Activated CD4-positive, alpha-beta memory T cell treated with anti-CD3 and anti-CD28 coated beads for 36 hours (primary cell): ENCODE data around the gene GON4L. TPM values are rescaled to one million over a fixed set of nuclear protein-coding genes. Genes with fewer than 3 reads are reported as not detected.
A peak's percentile ranks its signal among the peaks of the same experiment; 100 is the strongest.

Experiments
- CTCF ChIA-PET: fragments of 350-600 bp; sonication (Branson Sonifier 250); formaldehyde crosslinking; loops from one replicate; lab custom pipeline; 2021; ENCODE audit warnings: antibody characterized with exemption, inconsistent platforms; lab: Charles Lee
- POLR2A ChIA-PET: fragments of 350-600 bp; sonication (Branson Sonifier 250); formaldehyde crosslinking; loops from one replicate; lab custom pipeline; 2021; ENCODE audit warnings: antibody characterized with exemption; lab: Charles Lee
- DNase-seq: peaks from one replicate; pipeline ENCODE4 v3.0.0-alpha.2; 2020
- H3K27ac Mint-ChIP-seq: one replicate; pipeline ENCODE4 v1.8.0; 2021; ENCODE audit warnings: mixed read lengths
- H3K27me3 Mint-ChIP-seq: one replicate; pipeline ENCODE4 v1.8.0; 2021; ENCODE audit warnings: mixed read lengths
- H3K36me3 Mint-ChIP-seq: one replicate; pipeline ENCODE4 v1.8.0; 2021; ENCODE audit warnings: mixed read lengths
- H3K4me1 Mint-ChIP-seq: one replicate; pipeline ENCODE4 v1.8.0; 2021; ENCODE audit warnings: low read depth, mixed read lengths
- H3K4me3 Mint-ChIP-seq: one replicate; pipeline ENCODE4 v1.8.0; 2021; ENCODE audit warnings: mild to moderate bottlenecking, mixed read lengths
- H3K9me3 Mint-ChIP-seq: one replicate; pipeline ENCODE4 v1.8.0; 2021; ENCODE audit warnings: mixed read lengths
- intact Hi-C: fragments of 100-400 bp; cut with micrococcal nuclease; formaldehyde crosslinking; loops from one replicate; pipeline ENCODE4 v1.15.1; 2023
- total RNA-seq, 2 experiments: library from RNA; stranded (reverse); gene quantifications; one replicate each; pipeline ENCODE4 v1.2.3, GENCODE V29; 2021

GON4L gene
- total RNA-seq, 2 experiments from 2014 or later = 48.0 to 51.2 TPM

GRCh38 chr1:155892796-155893195 lies 35.8 kb upstream of the GON4L start:
- H3K27ac Mint-ChIP-seq = peak overlapping the region; percentile 59
- ChIA-PET CTCF (interaction anchor here (1.8 kb wide), 1 partner anchor 97 kb away, joined by 5 read pairs; no protein-coding TSS in a partner anchor), POLR2A (interaction anchor here (1.2 to 1.5 kb wide), 2 partner anchors 32 to 33 kb away, joined by 3 read pairs; partner anchors contain the start of gene SYT11)
- H3K9me3 Mint-ChIP-seq = no peaks in the 10 kb centered on the region
- H3K27me3 Mint-ChIP-seq = no peaks in the 10 kb centered on the region
- intact Hi-C loops = loop anchor here (5.0 kb wide), 1 partner anchor 35 kb away; the partner anchor contains the start of genes GON4L and SYT11
- peaks cover 9% of the 10 kb centered on the region for H3K36me3 Mint-ChIP-seq
- H3K4me3 Mint-ChIP-seq = no peak overlapping the region
- DNase-seq = no peak
- H3K4me1 Mint-ChIP-seq = peaks cover 14% of the 10 kb centered on the region

- POLR2A ChIA-PET = no interaction called here
- H3K27me3 Mint-ChIP-seq = no peaks in the 10 kb centered on the region
Measured at GRCh38 chr1:155890251-155890650, 33.2 kb upstream of the GON4L start.

GRCh38 chr1:155889566-155889965 lies 32.6 kb upstream of the GON4L start:
- Mint-ChIP-seq H3K27ac (no peak overlapping the region), H3K36me3 (no peaks in the 10 kb centered on the region), H3K27me3 (no peaks in the 10 kb centered on the region), H3K4me1 (peaks cover 13% of the 10 kb centered on the region), H3K9me3 (no peaks in the 10 kb centered on the region), H3K4me3 (no peak overlapping the region)
- no peak for DNase-seq
- POLR2A ChIA-PET = no interaction called here
- intact Hi-C loops = no loop called here
- CTCF ChIA-PET = no interaction called here

More at GRCh38 chr1:155890251-155890650, 33.2 kb upstream of the GON4L start:
- Mint-ChIP-seq H3K27ac (no peak overlapping the region), H3K4me3 (no peak overlapping the region), H3K36me3 (no peaks in the 10 kb centered on the region), H3K9me3 (no peaks in the 10 kb centered on the region), H3K4me1 (peaks cover 13% of the 10 kb centered on the region)
- no peak for DNase-seq
- CTCF ChIA-PET = no interaction called here
- intact Hi-C loops = loop anchor here (5.0 kb wide), 1 partner anchor 33 kb away; the partner anchor contains the start of genes GON4L and SYT11

GRCh38 chr1:155888481-155888880 lies 31.5 kb upstream of the GON4L start:
- ChIA-PET POLR2A (interaction anchor here (0.6 kb wide), 1 partner anchor 34 kb away, joined by 4 read pairs; no protein-coding TSS in a partner anchor), CTCF (no interaction called here)
- H3K4me3 Mint-ChIP-seq = no peak overlapping the region
- peaks cover 6% of the 10 kb centered on the region for H3K4me1 Mint-ChIP-seq
- H3K27me3 Mint-ChIP-seq = no peaks in the 10 kb centered on the region
- no peak for DNase-seq
- intact Hi-C loops = no loop called here
- no peaks in the 10 kb centered on the region for H3K9me3 Mint-ChIP-seq
- H3K27ac Mint-ChIP-seq = no peak overlapping the region
- H3K36me3 Mint-ChIP-seq = no peaks in the 10 kb centered on the region

GRCh38 chr1:155884982-155885381 lies 28.0 kb upstream of the GON4L start:
- POLR2A ChIA-PET = no interaction called here
- H3K27me3 Mint-ChIP-seq = no peaks in the 10 kb centered on the region
- H3K9me3 Mint-ChIP-seq = no peaks in the 10 kb centered on the region
- peaks cover 6% of the 10 kb centered on the region for H3K36me3 Mint-ChIP-seq
- no peaks in the 10 kb centered on the region for H3K4me1 Mint-ChIP-seq
- CTCF ChIA-PET = interaction anchor here (1.2 kb wide), 1 partner anchor 182 kb away, joined by 4 read pairs; no protein-coding TSS in a partner anchor
- DNase-seq = no peak
- intact Hi-C loops = no loop called here
- no peak overlapping the region for H3K4me3 Mint-ChIP-seq
- H3K27ac Mint-ChIP-seq = no peak overlapping the region

- POLR2A ChIA-PET = no interaction called here
- Mint-ChIP-seq H3K4me1 (no peaks in the 10 kb centered on the region), H3K9me3 (no peaks in the 10 kb centered on the region), H3K27ac (no peak overlapping the region), H3K4me3 (no peak overlapping the region), H3K27me3 (no peaks in the 10 kb centered on the region), H3K36me3 (peaks cover 6% of the 10 kb centered on the region)
- DNase-seq = no peak
- intact Hi-C loops = no loop called here
- CTCF ChIA-PET = interaction anchor here (1.2 kb wide), 1 partner anchor 182 kb away, joined by 4 read pairs; no protein-coding TSS in a partner anchor
Measured at GRCh38 chr1:155884031-155884960, 27.3 kb upstream of the GON4L start.

- Mint-ChIP-seq H3K9me3 (no peaks in the 10 kb centered on the region), H3K27me3 (no peaks in the 10 kb centered on the region), H3K4me3 (no peak overlapping the region), H3K27ac (no peak overlapping the region), H3K36me3 (peaks cover 8% of the 10 kb centered on the region), H3K4me1 (no peaks in the 10 kb centered on the region)
- intact Hi-C loops = no loop called here
- ChIA-PET CTCF (interaction anchor here (0.8 kb wide), 1 partner anchor 259 kb away, joined by 3 read pairs; no protein-coding TSS in a partner anchor), POLR2A (no interaction called here)
- no peak for DNase-seq
Measured at GRCh38 chr1:155882766-155883165, 25.8 kb upstream of the GON4L start.

GRCh38 chr1:155882235-155882634 lies 25.2 kb upstream of the GON4L start:
- DNase-seq = no peak
- ChIA-PET POLR2A (no interaction called here), CTCF (interaction anchor here (0.8 kb wide), 1 partner anchor 259 kb away, joined by 3 read pairs; no protein-coding TSS in a partner anchor)
- intact Hi-C loops = no loop called here
- H3K9me3 Mint-ChIP-seq = no peaks in the 10 kb centered on the region
- H3K36me3 Mint-ChIP-seq = peaks cover 8% of the 10 kb centered on the region
- H3K4me3 Mint-ChIP-seq = no peak overlapping the region
- no peaks in the 10 kb centered on the region for H3K4me1 Mint-ChIP-seq
- H3K27me3 Mint-ChIP-seq = no peaks in the 10 kb centered on the region
- no peak overlapping the region for H3K27ac Mint-ChIP-seq

GRCh38 chr1:155880950-155881349 lies 23.9 kb upstream of the GON4L start:
- Mint-ChIP-seq H3K27me3 (no peaks in the 10 kb centered on the region), H3K9me3 (no peaks in the 10 kb centered on the region), H3K36me3 (peaks cover 8% of the 10 kb centered on the region), H3K4me1 (no peaks in the 10 kb centered on the region), H3K27ac (no peak overlapping the region), H3K4me3 (no peak overlapping the region)
- intact Hi-C loops = no loop called here
- DNase-seq = no peak
- POLR2A ChIA-PET = no interaction called here
- CTCF ChIA-PET = no interaction called here

GRCh38 chr1:155880251-155880650 lies 23.2 kb upstream of the GON4L start:
- Mint-ChIP-seq H3K36me3 (peaks cover 8% of the 10 kb centered on the region), H3K27ac (no peak overlapping the region), H3K27me3 (no peaks in the 10 kb centered on the region), H3K9me3 (no peaks in the 10 kb centered on the region), H3K4me3 (no peak overlapping the region), H3K4me1 (no peaks in the 10 kb centered on the region)
- no peak for DNase-seq
- ChIA-PET POLR2A (no interaction called here), CTCF (no interaction called here)
- intact Hi-C loops = no loop called here

GRCh38 chr1:155877945-155878344 lies 20.9 kb upstream of the GON4L start:
- Mint-ChIP-seq H3K27me3 (no peaks in the 10 kb centered on the region), H3K27ac (no peak overlapping the region), H3K4me1 (no peaks in the 10 kb centered on the region), H3K4me3 (no peak overlapping the region), H3K9me3 (no peaks in the 10 kb centered on the region), H3K36me3 (peaks cover 8% of the 10 kb centered on the region)
- intact Hi-C loops = no loop called here
- POLR2A ChIA-PET = no interaction called here
- DNase-seq = no peak
- CTCF ChIA-PET = no interaction called here

- H3K4me3 Mint-ChIP-seq = no peak overlapping the region
- ChIA-PET POLR2A (no interaction called here), CTCF (no interaction called here)
- no peak overlapping the region for H3K27ac Mint-ChIP-seq
- H3K9me3 Mint-ChIP-seq = no peaks in the 10 kb centered on the region
- intact Hi-C loops = no loop called here
- no peak for DNase-seq
- H3K36me3 Mint-ChIP-seq = peaks cover 2% of the 10 kb centered on the region
- H3K27me3 Mint-ChIP-seq = no peaks in the 10 kb centered on the region
- H3K4me1 Mint-ChIP-seq = no peaks in the 10 kb centered on the region
Measured at GRCh38 chr1:155873860-155874259, 16.8 kb upstream of the GON4L start.
